Activated T-cell treated with anti-CD3 and anti-CD28 coated beads, Interleukin-2, amount 50 U/mL, for 4 hours (primary cell): ENCODE measurements around the gene PDE8B. TPM values are rescaled to one million over a fixed set of nuclear protein-coding genes. Genes with fewer than 3 reads are reported as not detected.
"Not testable (repeated sequence)": the region's sequence is repeated elsewhere in the genome, so short reads cannot be mapped to it uniquely, and the experiment has no call there.

Experiments
- ATAC-seq, 2 donors: fragments of 200-7000 bp; cut with Tn5 transposase; one replicate each; pipeline ENCODE4 v1.10.0; 2021
- DNase-seq: peaks from one replicate; pipeline ENCODE4 v3.0.0-alpha.2; 2020
- H3K27me3 Mint-ChIP-seq: one replicate; pipeline ENCODE4 v1.8.0; 2021; ENCODE audit warnings: low read depth, mixed read lengths
- H3K36me3 Mint-ChIP-seq: one replicate; pipeline ENCODE4 v1.8.0; 2022; ENCODE audit warnings: mixed read lengths; ENCODE audit not compliant: insufficient read depth
- H3K4me1 Mint-ChIP-seq: one replicate; pipeline ENCODE4 v1.8.0; 2021; ENCODE audit warnings: low read depth, mixed read lengths
- H3K4me3 Mint-ChIP-seq: one replicate; pipeline ENCODE4 v1.8.0; 2021; ENCODE audit warnings: mild to moderate bottlenecking, moderate library complexity, mixed read lengths
- H3K9me3 Mint-ChIP-seq: one replicate; pipeline ENCODE4 v1.8.0; 2021; ENCODE audit warnings: mixed read lengths
- total RNA-seq, 3 donors: library from RNA; stranded (reverse); gene quantifications; one replicate each; pipeline ENCODE4 v1.2.1, GENCODE V29; 2021

PDE8B gene
- total RNA-seq, 3 donors from 2014 or later = not detected

- Mint-ChIP-seq H3K36me3 (no peaks in the 10 kb centered on the region), H3K27me3 (no peaks in the 10 kb centered on the region), H3K4me3 (no peak overlapping the region), H3K4me1 (peaks cover 29% of the 10 kb centered on the region), H3K9me3 (peaks cover 4% of the 10 kb centered on the region)
- DNase-seq = no peak
- peak; percentile 94 to 95 for ATAC-seq
These were observed 169.1 kb downstream of the PDE8B start for GRCh38 chr5:77379558-77380061.

GRCh38 chr5:77380636-77381035 lies 170.2 kb downstream of the PDE8B start:
- Mint-ChIP-seq H3K27me3 (no peaks in the 10 kb centered on the region), H3K4me3 (no peak overlapping the region), H3K9me3 (peaks cover 4% of the 10 kb centered on the region), H3K4me1 (peaks cover 29% of the 10 kb centered on the region), H3K36me3 (no peaks in the 10 kb centered on the region)
- DNase-seq = no peak
- ATAC-seq = no peak

GRCh38 chr5:77383336-77383735 lies 172.9 kb downstream of the PDE8B start:
- not testable (repeated sequence) for H3K9me3 Mint-ChIP-seq, H3K27me3 Mint-ChIP-seq, ATAC-seq, H3K4me3 Mint-ChIP-seq, DNase-seq, H3K36me3 Mint-ChIP-seq
- peaks cover 29% of the 10 kb centered on the region for H3K4me1 Mint-ChIP-seq

- DNase-seq, ATAC-seq, H3K27me3 Mint-ChIP-seq, H3K9me3 Mint-ChIP-seq, H3K36me3 Mint-ChIP-seq, H3K4me3 Mint-ChIP-seq, H3K4me1 Mint-ChIP-seq: not testable (repeated sequence)
These were observed 175.9 kb downstream of the PDE8B start for GRCh38 chr5:77386340-77386739.

GRCh38 chr5:77389746-77390145 lies 179.3 kb downstream of the PDE8B start:
- H3K36me3 Mint-ChIP-seq = no peaks in the 10 kb centered on the region
- no peaks in the 10 kb centered on the region for H3K27me3 Mint-ChIP-seq
- DNase-seq (no peak), ATAC-seq (no peak)
- H3K9me3 Mint-ChIP-seq = no peaks in the 10 kb centered on the region
- H3K4me3 Mint-ChIP-seq = no peak overlapping the region
- no peaks in the 10 kb centered on the region for H3K4me1 Mint-ChIP-seq

GRCh38 chr5:77390221-77390620 lies 179.7 kb downstream of the PDE8B start:
- H3K9me3 Mint-ChIP-seq = no peaks in the 10 kb centered on the region
- H3K4me1 Mint-ChIP-seq = no peaks in the 10 kb centered on the region
- DNase-seq = no peak
- H3K4me3 Mint-ChIP-seq = no peak overlapping the region
- H3K27me3 Mint-ChIP-seq = no peaks in the 10 kb centered on the region
- ATAC-seq = no peak
- H3K36me3 Mint-ChIP-seq = no peaks in the 10 kb centered on the region

- no peaks in the 10 kb centered on the region for H3K27me3 Mint-ChIP-seq
- no peak for ATAC-seq
These were observed 180.3 kb downstream of the PDE8B start for GRCh38 chr5:77390795-77391194.

GRCh38 chr5:77391240-77391765 lies 180.8 kb downstream of the PDE8B start:
- DNase-seq = no peak
- ATAC-seq = no peak
- no peaks in the 10 kb centered on the region for H3K27me3 Mint-ChIP-seq
- no peaks in the 10 kb centered on the region for H3K4me1 Mint-ChIP-seq
- no peaks in the 10 kb centered on the region for H3K9me3 Mint-ChIP-seq
- H3K4me3 Mint-ChIP-seq = no peak overlapping the region
- no peaks in the 10 kb centered on the region for H3K36me3 Mint-ChIP-seq

More at GRCh38 chr5:77390795-77391194, 180.3 kb downstream of the PDE8B start:
- H3K36me3 Mint-ChIP-seq = no peaks in the 10 kb centered on the region
- no peak overlapping the region for H3K4me3 Mint-ChIP-seq
- H3K9me3 Mint-ChIP-seq = no peaks in the 10 kb centered on the region
- no peak for DNase-seq
- no peaks in the 10 kb centered on the region for H3K4me1 Mint-ChIP-seq

- DNase-seq = no peak
- no peaks in the 10 kb centered on the region for H3K4me1 Mint-ChIP-seq
- H3K36me3 Mint-ChIP-seq = no peaks in the 10 kb centered on the region
- ATAC-seq = no peak
- no peaks in the 10 kb centered on the region for H3K9me3 Mint-ChIP-seq
- H3K27me3 Mint-ChIP-seq = no peaks in the 10 kb centered on the region
- no peak overlapping the region for H3K4me3 Mint-ChIP-seq
These were observed 183.7 kb downstream of the PDE8B start for GRCh38 chr5:77394064-77394715.

GRCh38 chr5:77396017-77396416 lies 185.5 kb downstream of the PDE8B start:
- Mint-ChIP-seq H3K4me3 (no peak overlapping the region), H3K27me3 (no peaks in the 10 kb centered on the region), H3K36me3 (no peaks in the 10 kb centered on the region), H3K4me1 (no peaks in the 10 kb centered on the region), H3K9me3 (no peaks in the 10 kb centered on the region)
- no peak for DNase-seq
- no peak for ATAC-seq

GRCh38 chr5:77397686-77398292 lies 187.3 kb downstream of the PDE8B start:
- H3K27me3 Mint-ChIP-seq = no peaks in the 10 kb centered on the region
- no peaks in the 10 kb centered on the region for H3K4me1 Mint-ChIP-seq
- no peak overlapping the region for H3K4me3 Mint-ChIP-seq
- H3K36me3 Mint-ChIP-seq = no peaks in the 10 kb centered on the region
- H3K9me3 Mint-ChIP-seq = no peaks in the 10 kb centered on the region
- DNase-seq (no peak), ATAC-seq (no peak)

GRCh38 chr5:77398458-77398857 lies 188.0 kb downstream of the PDE8B start:
- Mint-ChIP-seq H3K9me3 (no peaks in the 10 kb centered on the region), H3K4me3 (no peak overlapping the region), H3K27me3 (no peaks in the 10 kb centered on the region), H3K36me3 (no peaks in the 10 kb centered on the region), H3K4me1 (no peaks in the 10 kb centered on the region)
- DNase-seq (no peak), ATAC-seq (no peak)

- Mint-ChIP-seq H3K27me3 (no peaks in the 10 kb centered on the region), H3K36me3 (no peaks in the 10 kb centered on the region), H3K9me3 (no peaks in the 10 kb centered on the region), H3K4me3 (no peak overlapping the region), H3K4me1 (no peaks in the 10 kb centered on the region)
- DNase-seq (no peak), ATAC-seq (no peak)
These were observed 188.4 kb downstream of the PDE8B start for GRCh38 chr5:77398896-77399295.

- Mint-ChIP-seq H3K27me3 (peaks cover 3% of the 10 kb centered on the region), H3K9me3 (no peaks in the 10 kb centered on the region), H3K36me3 (no peaks in the 10 kb centered on the region), H3K4me3 (no peak overlapping the region), H3K4me1 (no peaks in the 10 kb centered on the region)
- ATAC-seq (no peak), DNase-seq (no peak)
These were observed 190.2 kb downstream of the PDE8B start for GRCh38 chr5:77400645-77401044.

GRCh38 chr5:77402796-77403195 lies 192.3 kb downstream of the PDE8B start:
- ATAC-seq (no peak), DNase-seq (no peak)
- no peak overlapping the region for H3K4me3 Mint-ChIP-seq
- peaks cover 3% of the 10 kb centered on the region for H3K27me3 Mint-ChIP-seq
- H3K4me1 Mint-ChIP-seq = no peaks in the 10 kb centered on the region
- no peaks in the 10 kb centered on the region for H3K36me3 Mint-ChIP-seq
- no peaks in the 10 kb centered on the region for H3K9me3 Mint-ChIP-seq
